GM13977 (cell line): ENCODE measurements around the gene WDR7.

ENCODE experiments used
- DNase-seq: peaks from one replicate; pipeline ENCODE4 v3.0.0; 2012; ENCODE audit warnings: low spot score
- in situ Hi-C: fragments of 300-500 bp; cut with MboI; formaldehyde crosslinking; loops from one replicate; pipeline ENCODE4 v1.12.0; 2022; ENCODE audit warnings: low sequenced_read_pairs, low pct_unique_long_range_greater_than_20kb, mixed read lengths, inconsistent platforms; ENCODE audit not compliant: unreplicated experiment
- TF ChIP-seq, protein P1 (sequence below): IDR thresholded peaks from 2 replicates; pipeline ENCODE4 v1.5.1; 2012; ENCODE audit warnings: mild to moderate bottlenecking, control low read depth; ENCODE audit not compliant: insufficient read depth; ENCODE audit errors: extremely low read depth, missing control alignments

WDR7 gene

GRCh38 chr18:56643381-56643780 lies 7.8 kb upstream of the WDR7 start:
- TF ChIP-seq, protein P1, sequence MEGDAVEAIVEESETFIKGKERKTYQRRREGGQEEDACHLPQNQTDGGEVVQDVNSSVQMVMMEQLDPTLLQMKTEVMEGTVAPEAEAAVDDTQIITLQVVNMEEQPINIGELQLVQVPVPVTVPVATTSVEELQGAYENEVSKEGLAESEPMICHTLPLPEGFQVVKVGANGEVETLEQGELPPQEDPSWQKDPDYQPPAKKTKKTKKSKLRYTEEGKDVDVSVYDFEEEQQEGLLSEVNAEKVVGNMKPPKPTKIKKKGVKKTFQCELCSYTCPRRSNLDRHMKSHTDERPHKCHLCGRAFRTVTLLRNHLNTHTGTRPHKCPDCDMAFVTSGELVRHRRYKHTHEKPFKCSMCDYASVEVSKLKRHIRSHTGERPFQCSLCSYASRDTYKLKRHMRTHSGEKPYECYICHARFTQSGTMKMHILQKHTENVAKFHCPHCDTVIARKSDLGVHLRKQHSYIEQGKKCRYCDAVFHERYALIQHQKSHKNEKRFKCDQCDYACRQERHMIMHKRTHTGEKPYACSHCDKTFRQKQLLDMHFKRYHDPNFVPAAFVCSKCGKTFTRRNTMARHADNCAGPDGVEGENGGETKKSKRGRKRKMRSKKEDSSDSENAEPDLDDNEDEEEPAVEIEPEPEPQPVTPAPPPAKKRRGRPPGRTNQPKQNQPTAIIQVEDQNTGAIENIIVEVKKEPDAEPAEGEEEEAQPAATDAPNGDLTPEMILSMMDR: no peak
- DNase-seq: no peak
- in situ Hi-C loops: no loop called here

DNA sequence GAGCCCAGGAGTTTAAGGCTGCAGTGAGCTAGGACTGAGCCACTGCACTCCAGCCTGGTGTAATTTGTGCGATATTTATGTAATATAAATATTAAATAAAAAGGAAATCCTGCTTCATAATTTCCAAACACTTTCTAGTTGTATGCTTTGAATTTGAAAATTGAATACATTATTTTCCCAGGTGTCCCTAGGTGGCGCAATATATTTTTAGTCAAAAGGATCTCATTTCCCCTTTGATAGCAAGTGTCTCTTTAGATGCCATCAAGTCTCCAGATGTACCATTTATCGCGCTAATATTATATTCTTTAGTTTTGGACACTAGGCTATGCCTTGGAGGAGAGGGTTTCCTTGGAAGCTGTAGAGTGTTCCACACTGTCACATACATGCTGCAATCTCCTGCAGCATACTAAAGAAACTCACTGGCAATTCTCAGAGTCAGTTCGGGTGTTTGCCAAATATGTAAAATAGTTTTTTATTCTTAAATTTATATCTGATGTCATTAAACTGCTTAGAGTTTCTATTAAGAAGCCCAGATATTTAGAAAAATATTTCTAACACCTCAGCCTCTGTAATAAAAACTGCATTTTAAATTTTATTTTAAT lies 5.6 kb upstream of the WDR7 start:
- no peak for DNase-seq
- TF ChIP-seq, protein P1: peak; percentile 57
- in situ Hi-C loops: no loop called here

- TF ChIP-seq, protein P1: no peak
- no peak for DNase-seq
- in situ Hi-C loops: no loop called here
These were observed 4.1 kb upstream of the WDR7 start for GRCh38 chr18:56647071-56647470.

DNA sequence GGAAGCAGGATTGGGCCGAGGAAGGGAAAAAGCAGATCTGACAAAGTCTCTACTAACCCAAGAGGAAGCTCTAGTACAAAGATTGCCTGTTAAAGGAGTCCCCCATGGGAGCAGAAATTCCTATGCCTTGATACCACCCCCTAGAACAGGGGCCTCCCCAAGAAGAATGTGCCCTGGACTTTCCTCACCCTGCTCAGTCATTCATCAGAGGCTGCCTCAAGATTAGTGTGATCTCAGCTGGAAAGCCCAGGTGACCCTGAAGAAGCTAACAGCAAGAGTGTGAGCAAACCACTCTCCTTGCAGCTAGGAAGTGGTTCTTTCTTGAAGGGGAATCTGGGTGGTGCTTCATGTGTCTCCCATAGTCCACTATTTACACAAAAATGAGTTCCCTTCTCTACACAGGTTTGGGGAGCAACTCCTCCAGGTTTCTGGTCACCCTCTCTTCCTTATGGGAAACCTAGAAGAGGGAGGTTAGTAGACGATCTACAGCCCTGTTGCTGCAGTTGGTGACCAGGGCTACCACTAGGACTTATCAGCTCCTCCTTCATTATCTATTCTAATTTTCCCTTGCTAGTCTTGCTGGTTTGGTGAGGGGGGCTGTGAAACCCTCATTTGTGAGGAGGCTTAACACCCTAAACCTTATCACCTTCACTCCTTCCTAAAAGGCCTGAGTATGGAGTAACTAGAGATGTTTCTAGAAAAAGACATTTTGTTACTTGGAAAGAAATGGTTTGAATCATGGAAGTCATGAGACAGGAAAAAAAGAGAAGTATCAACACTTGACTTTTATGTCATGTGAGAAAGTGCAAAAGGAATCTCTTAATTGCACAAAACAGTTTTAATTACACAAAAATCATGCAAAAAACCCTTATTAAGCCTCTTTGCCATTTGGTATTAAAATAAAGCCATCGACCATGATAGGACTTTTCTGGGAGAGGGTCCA lies 2.9 kb upstream of the WDR7 start:
- in situ Hi-C loops: no loop called here
- TF ChIP-seq, protein P1: no peak
- no peak for DNase-seq

DNA sequence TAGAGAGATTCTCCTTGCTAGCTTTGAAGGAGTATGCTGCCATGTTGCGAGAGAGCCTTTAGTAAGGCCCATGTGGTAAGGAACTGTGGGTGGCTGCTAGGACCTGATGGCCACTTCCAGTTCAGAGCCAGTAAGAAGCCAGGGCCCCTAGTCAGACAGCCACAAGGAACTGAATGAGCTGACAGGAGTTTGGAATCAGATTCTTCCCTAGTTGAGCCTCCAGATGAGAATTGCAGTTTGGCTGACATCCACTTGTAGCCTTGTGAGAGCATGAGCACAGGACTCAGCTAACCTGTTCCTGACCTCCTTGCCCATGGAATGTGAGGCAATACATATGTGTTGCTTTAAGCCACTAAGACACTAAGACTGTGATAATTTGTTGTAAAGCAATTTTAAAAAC lies 1.2 kb upstream of the WDR7 start:
- in situ Hi-C loops: no loop called here
- TF ChIP-seq, protein P1: no peak
- no peak for DNase-seq

GRCh38 chr18:56651771-56652092 lies 573 bp downstream of the WDR7 start:
- DNase-seq: no peak
- in situ Hi-C loops: no loop called here
- TF ChIP-seq, protein P1: no peak
